GM23338 (cell line): Measurements from ENCODE around the gene OR2M4.

Experiments
- EZH2 ChIP-seq: fragments of 200-600 bp; sonication (generic); IDR thresholded peaks from one replicate; pipeline ENCODE4 v1.8.0; 2017; ENCODE audit warnings: antibody characterized with exemption, mild to moderate bottlenecking, low read depth; ENCODE audit not compliant: unreplicated experiment
- EZH2phosphoT487 ChIP-seq: fragments of 200-600 bp; sonication (generic); IDR thresholded peaks from one replicate; pipeline ENCODE4 v1.8.1; 2018; ENCODE audit warnings: antibody characterized with exemption; ENCODE audit not compliant: unreplicated experiment
- JUNB ChIP-seq: IDR thresholded peaks from one replicate; pipeline ENCODE4 v1.6.1; 2016; ENCODE audit warnings: antibody characterized with exemption; ENCODE audit not compliant: unreplicated experiment
- POLR2AphosphoS5 ChIP-seq: IDR thresholded peaks from 2 replicates; pipeline ENCODE4 v1.6.1; 2016; ENCODE audit warnings: antibody characterized with exemption, low read depth
- TF ChIP-seq, protein P1 (sequence below), 2 experiments: fragments of 200-600 bp in 1 of 2; sonication (generic) in 1 of 2; conservative IDR thresholded peaks; 2 replicates each; pipeline versions ENCODE4 v1.5.1 to v1.6.1; 2016 to 2017; ENCODE audit warnings: antibody characterized with exemption in 2 of 2, low read depth in 2 of 2, mild to moderate bottlenecking in 2 of 2, moderate library complexity in 1 of 2
- TF ChIP-seq, protein P2 (sequence below): IDR thresholded peaks from one replicate; pipeline ENCODE4 v1.6.1; 2018; ENCODE audit warnings: antibody characterized with exemption; ENCODE audit not compliant: unreplicated experiment

DNA sequence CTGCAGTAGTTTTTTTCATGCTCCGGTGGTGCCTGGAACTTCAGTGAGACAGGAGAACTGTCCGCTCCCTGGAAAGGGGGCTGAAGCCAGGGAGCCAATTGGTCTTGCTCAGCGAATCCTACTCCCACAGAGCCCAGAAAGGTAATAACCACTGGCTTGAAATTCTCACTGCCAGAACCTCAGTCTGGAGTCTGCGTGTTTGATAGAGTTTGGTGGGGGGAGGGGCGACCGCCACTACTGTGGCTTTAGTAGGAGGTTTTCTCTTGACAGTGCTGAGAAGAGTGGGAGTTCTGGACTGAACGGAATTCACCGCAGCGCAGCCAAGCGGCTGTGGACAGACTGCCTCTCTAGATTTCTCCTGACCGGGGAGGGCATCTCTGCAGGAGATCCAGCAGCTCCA, 42.2 kb upstream of the OR2M4 start:
- TF ChIP-seq EZH2 = no peak
- TF ChIP-seq, protein P1, sequence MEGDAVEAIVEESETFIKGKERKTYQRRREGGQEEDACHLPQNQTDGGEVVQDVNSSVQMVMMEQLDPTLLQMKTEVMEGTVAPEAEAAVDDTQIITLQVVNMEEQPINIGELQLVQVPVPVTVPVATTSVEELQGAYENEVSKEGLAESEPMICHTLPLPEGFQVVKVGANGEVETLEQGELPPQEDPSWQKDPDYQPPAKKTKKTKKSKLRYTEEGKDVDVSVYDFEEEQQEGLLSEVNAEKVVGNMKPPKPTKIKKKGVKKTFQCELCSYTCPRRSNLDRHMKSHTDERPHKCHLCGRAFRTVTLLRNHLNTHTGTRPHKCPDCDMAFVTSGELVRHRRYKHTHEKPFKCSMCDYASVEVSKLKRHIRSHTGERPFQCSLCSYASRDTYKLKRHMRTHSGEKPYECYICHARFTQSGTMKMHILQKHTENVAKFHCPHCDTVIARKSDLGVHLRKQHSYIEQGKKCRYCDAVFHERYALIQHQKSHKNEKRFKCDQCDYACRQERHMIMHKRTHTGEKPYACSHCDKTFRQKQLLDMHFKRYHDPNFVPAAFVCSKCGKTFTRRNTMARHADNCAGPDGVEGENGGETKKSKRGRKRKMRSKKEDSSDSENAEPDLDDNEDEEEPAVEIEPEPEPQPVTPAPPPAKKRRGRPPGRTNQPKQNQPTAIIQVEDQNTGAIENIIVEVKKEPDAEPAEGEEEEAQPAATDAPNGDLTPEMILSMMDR (conservative IDR thresholded peaks at IDR 0.05; ENCODE audit: low read depth in 2 of 2) = no peak
- TF ChIP-seq, protein P2, sequence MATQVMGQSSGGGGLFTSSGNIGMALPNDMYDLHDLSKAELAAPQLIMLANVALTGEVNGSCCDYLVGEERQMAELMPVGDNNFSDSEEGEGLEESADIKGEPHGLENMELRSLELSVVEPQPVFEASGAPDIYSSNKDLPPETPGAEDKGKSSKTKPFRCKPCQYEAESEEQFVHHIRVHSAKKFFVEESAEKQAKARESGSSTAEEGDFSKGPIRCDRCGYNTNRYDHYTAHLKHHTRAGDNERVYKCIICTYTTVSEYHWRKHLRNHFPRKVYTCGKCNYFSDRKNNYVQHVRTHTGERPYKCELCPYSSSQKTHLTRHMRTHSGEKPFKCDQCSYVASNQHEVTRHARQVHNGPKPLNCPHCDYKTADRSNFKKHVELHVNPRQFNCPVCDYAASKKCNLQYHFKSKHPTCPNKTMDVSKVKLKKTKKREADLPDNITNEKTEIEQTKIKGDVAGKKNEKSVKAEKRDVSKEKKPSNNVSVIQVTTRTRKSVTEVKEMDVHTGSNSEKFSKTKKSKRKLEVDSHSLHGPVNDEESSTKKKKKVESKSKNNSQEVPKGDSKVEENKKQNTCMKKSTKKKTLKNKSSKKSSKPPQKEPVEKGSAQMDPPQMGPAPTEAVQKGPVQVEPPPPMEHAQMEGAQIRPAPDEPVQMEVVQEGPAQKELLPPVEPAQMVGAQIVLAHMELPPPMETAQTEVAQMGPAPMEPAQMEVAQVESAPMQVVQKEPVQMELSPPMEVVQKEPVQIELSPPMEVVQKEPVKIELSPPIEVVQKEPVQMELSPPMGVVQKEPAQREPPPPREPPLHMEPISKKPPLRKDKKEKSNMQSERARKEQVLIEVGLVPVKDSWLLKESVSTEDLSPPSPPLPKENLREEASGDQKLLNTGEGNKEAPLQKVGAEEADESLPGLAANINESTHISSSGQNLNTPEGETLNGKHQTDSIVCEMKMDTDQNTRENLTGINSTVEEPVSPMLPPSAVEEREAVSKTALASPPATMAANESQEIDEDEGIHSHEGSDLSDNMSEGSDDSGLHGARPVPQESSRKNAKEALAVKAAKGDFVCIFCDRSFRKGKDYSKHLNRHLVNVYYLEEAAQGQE = no peak
- no peak for TF ChIP-seq POLR2AphosphoS5
- TF ChIP-seq JUNB = no peak
- no peak for TF ChIP-seq EZH2phosphoT487
